Endometrial microvascular endothelial cells (primary cell): ENCODE measurements around the gene ACOXL. TPM values are rescaled to one million over a fixed set of nuclear protein-coding genes. Genes with fewer than 3 reads are reported as not detected.
"Not testable (repeated sequence)": the region's sequence is repeated elsewhere in the genome, so short reads cannot be mapped to it uniquely, and the experiment has no call there.

Experiments
- in situ Hi-C: cut with HindIII; loops from 2 replicates; pipeline ENCODE4 v1.10.0; 2017; ENCODE audit warnings: low sequenced_read_pairs, low pct_unique_long_range_greater_than_20kb; ENCODE audit errors: inconsistent ontology term
- total RNA-seq: library from RNA; depleted of rRNA; stranded (reverse); fragments of >200 nt; gene quantifications from one replicate; pipeline ENCODE4 v1.2.3, GENCODE V29; 2015; ENCODE audit errors: inconsistent ontology term

ACOXL gene
- total RNA-seq: not detected

DNA sequence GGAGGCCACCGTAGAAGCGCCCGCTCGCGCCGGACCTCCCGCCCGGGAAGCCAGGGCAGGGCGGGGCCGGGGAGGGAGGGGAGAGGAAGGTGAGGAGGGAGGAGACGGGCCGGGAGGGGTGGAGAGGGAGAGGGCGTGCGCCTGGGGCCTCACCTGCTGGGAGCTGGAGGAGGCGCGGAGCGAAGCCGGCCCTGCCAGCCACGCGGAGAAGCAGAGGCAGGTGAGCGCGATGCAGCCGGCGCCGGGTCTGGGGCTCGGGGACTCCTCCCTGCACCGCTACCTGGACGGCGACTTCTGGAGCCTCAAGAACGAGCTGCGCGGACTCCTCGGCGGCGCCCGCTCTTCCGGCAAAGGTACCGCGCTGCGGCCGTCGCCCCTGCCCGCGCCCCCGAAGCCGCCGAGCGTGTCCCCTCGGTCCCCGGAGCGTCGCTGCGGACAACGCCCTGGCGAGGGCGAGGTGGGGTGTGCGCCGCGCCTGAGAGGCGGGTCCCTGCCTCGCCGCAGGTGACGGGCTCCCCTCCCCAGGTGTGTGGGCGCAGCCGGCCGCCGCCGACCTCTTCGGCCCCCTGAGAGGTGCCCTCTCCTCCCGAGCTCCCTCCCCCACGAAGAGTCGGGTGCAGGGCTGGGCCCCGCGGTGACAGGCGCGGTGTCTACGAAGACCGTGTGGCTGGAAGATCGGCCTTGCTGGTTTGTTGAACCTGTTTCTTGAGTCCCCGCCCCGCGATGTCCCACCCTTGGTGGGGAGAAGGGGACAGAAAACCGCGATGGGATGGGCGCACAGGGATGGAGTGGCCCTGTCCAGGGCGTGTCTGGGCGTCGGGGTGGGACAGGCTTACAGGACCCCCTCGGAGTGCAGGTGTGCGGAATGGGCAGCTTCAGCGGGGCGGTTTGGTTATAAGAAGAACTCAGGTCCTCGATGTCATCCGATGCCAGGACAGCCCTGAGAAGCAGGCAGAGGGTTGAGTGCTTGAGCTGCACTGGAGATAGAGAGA lies at the start of gene ACOXL:
Gene ACOXL, plus strand, starts transcription at position 152 of the 992 bp plus-strand sequence. CDS start 35,817 bp downstream, outside the sequence.
- in situ Hi-C loops: no loop called here

DNA sequence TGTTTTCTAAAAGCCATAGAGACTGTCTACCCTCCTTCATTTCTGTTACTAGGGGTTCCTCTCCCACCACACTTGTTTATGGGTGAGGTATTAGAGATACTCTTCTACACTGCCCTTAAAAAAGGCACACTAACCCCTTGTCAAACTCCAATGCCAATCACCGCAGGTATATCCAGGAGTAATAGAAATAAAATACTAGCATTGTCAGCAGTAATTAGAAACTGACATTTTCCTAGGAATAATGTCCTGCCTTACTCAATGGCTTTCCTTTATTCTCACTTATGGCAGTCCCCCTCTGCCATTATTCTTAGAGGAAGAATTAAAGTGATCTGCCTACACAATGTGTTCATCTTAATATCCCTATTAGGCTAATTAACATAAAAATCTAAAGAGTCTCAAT lies 49.5 kb upstream of the ACOXL start:
- in situ Hi-C loops: no loop called here

DNA sequence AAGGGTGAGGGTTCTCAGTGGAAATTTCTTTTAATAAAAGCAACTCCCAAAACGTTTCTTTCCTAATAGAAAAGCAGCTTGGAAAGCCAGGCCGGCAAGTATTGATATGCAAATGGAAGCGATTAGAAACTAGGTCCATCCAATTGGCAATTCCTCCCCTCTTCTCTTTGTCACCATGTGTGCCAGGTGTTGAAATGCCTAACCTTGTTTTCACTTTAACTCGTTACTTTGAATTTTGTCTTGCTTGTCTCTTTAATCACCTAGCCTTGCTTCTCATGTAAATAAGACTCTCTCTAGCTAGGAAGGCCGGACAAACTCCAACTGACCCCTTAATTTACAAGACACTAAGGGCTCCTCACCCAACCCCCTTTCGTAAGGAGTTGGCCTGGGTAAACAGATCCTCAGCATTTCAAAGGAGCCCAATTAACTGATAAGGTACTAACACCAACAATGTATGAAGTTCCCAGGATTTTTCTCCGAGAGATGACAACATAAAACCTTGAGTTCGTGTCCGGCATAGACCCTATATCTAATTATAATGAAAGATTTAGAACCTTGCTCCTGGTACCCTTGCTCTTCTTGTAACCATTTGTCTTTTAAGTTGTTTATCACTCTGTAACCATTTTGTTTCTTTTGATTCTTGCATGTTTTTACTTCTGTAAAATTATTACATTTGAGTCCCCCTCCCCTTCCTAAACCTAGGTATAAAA lies 44.4 kb upstream of the ACOXL start:
- in situ Hi-C loops: not testable (repeated sequence)

DNA sequence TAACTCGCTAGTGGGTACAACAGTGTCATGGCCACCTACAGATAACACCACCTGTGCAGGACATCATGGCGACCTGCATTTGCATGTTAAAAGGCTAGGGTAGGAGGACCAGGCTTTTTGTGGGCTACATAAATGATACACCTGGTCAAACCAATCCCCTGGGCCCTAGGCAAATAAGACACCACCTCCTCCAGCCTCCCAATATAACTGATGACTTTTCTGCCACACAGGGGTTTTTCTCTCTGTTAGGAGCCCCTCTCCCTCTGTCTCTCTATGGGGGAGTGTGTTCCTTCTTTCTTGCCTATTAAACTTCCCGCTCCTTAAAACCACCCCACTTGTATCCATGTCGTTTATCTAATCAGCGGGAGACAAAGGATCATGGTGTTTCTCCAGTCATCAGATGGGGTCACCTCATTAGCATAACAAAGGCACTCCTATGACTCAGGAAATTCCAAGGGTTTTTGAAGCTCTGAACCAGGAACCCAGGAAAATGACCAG lies 43.7 kb upstream of the ACOXL start:
- in situ Hi-C loops: no loop called here

DNA sequence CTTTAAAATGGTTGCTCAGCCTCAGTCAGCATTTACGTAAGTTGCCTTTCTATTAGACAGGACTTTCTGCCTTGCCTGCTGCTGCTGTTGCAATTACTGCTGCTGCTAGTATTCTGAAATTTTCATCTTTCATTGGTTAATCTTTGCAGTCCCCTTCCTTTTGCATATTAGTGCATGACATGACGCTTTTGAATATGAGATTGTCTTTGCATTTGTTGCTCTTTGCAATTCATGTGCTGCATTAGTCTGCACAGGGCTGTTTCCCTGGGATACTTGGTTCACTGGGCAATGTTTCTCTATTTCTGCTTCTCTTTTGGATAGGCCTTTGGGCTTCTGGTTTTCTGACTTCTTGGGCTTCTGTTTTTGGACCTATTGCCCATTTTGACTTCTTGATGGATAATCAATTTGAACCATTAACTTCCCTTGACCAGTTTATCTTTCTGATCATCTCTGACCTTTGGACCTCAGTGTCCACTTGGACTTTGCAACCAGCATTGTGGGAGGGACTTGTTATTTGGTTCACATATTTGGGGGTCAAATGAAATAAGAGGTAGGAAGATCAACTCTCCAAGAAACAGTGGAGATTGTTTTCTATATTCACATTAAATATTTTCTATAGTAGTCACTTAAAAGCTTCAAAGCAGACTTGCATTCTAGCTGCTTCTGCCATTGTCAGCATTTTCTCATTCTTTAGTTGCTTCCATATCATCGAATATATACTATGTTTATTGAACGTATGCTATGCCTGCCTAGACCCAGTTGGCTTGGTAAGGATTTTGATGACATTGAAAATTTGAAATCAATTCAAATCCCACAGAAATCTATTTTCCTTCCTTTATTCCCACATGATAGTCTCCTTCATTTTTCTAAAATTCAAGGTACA lies 42.0 kb upstream of the ACOXL start:
- in situ Hi-C loops: no loop called here

DNA sequence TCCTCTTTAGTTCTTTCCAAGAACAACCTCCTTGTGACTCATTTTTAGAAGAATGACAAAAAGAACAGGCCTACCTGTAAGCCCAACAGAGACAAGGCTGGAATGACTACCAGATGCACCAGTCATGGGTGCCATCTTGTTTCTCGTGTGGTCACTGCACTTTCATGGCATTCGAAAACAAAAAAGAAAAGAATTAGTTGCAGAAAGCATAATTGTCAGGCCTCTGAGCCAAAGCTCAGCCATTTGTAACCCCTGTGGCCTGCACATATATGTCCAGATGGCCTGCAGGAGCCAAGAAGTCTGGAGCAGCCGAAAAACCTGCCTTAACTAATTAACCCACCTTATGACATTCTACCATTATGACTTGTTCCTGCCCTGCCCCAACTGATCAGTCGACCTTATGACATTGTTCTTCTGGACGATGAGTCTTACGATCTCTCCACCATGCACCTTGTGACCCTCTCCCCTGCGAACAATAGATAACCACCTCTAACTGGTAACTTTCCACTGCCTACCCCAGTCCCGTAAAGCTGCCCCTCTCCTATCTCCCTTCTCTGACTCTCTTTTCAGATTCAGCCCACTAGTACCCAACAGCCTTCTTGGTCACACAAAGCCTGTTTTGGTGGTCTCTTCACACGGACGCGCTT lies 40.6 kb upstream of the ACOXL start:
- in situ Hi-C loops: no loop called here

DNA sequence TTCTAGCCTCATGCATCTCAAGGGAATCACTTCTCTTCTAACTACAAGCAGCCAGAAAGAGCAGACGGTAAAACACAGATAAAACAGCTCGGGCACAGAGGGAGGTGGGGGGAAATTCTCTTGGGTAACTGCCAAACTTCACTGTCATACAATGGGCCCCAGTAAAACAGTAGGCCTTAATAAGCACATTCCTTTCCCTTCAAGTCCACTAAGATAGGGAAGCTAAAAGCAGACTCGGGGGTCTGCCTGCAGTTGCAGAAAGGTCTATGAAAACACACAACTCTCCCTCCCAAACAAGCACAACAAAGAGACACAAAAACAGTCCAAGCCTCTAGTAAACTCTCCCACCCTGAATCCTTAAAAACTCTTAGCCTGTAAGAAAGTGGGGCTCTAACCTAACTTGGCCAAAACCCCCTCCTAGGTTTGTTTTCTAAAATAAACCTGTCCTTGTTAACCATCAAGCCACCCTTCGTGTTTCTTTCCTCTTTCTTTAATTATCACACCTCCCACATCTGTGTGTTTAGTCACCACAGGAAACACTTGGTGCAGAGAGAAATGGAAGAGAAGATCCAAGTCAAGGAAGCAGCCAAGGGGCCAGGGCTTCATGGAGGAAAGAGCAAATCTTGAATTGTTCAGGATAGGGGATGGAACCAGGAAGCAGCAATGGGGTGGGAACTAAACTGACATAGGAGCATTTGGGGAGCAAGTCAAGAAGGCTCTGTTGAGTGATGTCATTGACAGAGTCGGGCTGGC lies 37.1 kb upstream of the ACOXL start:
- in situ Hi-C loops: not testable (repeated sequence)

DNA sequence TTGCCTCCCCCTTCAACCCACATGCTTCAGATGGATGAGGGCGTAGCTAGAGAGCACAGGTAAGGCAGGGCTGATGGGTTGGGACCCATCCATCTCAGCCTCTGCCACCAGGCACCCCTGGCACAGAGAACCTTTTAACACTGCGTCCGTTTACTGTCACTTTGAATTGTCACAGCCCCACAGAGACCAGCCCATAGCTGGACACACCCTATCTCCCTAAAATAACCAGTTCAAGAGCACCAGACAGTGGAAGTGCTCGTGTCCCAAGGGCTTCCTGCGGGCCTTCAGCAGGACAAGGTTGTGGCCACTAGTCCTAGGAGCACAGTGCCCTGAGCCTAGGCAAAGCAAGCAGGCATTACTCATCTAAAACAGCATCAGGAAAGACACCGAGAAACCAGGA lies 34.1 kb upstream of the ACOXL start:
- in situ Hi-C loops: not testable (repeated sequence)

DNA sequence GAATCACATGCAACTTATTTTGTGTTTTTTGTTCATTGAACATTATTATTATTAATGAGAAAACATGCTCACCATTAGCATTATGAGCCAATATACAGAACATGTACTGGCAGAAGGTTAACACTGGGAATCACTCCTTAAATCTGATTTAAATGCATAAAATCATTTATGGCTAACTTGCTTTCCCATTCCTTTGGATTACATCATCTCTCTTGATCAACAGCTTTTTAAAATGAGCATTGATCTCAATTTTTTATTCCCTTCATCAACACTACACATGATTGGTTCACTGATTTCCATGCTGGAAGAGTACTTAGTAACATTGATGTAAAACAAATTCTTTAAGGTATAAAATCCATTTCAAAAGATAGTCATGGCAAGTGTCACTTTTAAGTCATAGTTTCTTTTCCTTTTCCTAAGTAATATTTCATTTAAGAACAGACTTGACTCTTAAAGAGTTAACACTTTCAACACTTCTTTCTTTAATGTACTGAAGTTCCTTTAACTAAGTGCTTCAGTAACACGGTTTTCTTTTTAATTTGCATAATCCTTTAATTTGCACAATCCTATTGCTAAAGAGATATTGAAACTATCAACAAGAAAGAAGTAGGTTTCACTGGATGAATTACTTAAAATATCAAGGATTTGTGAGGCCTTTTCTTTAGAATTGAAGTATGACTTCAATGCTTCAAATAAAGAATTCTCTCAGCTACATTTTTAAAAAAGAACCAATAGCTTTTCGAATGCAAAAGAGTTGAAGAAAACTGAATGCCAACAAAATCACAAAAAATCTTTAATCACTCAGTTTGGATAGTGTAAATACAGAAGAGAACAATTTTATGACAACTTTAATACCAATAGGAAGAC lies 29.6 kb upstream of the ACOXL start:
- in situ Hi-C loops: no loop called here

DNA sequence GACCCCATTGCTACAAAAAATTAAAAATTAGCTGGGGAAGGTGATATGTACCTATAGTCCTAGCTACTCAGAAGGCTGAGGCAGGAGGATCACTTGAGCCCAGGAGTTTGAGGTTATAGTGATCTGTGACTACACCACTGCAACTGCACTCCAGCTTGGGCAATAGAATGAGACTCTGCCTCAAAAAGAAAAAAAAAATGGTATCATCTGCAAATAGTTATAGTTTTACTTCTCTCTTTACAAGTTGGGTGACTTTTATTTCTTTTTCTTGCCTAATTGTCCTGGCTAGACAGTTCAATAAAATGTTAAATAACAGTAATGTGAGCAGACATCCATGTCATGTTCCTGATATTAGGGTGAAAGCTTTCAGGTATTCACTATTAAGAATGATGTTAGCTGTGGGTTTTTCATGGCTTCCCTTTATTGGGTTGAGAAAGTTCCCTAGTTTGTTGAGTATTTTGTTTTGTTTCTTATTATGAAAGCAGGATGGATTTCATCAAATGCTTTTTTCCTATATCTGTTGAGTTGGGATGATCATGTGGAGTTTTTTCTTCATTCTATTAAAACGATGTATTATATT lies 24.9 kb upstream of the ACOXL start:
- in situ Hi-C loops: no loop called here

DNA sequence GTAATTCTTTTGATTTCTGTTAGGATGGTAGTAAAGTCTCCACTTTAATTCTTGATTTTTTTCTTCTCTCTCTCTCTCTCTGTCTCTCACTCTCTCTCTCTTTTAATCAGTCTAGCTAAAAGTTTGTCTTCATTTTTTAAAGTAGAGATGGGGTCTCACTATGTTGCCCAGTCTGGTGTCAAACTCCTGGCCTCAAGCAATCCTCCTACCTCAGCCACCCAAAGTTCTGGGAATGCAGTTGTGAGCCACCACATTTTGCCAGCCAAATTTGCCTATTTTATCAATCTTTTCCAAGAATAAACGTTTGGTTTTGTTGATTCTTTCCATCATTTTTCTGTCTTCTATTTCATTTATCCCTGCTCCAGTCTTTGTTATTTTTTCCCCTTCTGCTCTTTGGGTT lies 23.9 kb upstream of the ACOXL start:
- in situ Hi-C loops: no loop called here

DNA sequence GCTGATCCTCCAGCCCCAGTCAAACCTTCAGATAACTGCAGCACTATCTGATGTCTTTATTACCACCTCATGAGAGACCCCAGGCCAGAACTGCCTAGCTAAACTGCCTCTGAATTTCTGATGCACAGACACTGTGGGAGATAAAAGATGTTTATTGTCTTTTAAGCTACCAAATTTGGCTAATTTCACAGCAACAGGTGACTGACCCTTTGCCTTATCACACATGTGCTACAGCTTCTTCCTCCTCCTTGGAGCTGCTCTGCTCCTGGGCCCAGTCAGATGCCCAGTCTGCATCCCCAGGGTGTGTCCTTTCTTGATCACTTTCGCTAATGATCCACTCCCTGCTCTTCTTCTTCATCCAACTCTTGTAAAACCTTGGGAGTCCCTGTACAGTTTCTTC lies 19.6 kb upstream of the ACOXL start:
- in situ Hi-C loops: no loop called here

DNA sequence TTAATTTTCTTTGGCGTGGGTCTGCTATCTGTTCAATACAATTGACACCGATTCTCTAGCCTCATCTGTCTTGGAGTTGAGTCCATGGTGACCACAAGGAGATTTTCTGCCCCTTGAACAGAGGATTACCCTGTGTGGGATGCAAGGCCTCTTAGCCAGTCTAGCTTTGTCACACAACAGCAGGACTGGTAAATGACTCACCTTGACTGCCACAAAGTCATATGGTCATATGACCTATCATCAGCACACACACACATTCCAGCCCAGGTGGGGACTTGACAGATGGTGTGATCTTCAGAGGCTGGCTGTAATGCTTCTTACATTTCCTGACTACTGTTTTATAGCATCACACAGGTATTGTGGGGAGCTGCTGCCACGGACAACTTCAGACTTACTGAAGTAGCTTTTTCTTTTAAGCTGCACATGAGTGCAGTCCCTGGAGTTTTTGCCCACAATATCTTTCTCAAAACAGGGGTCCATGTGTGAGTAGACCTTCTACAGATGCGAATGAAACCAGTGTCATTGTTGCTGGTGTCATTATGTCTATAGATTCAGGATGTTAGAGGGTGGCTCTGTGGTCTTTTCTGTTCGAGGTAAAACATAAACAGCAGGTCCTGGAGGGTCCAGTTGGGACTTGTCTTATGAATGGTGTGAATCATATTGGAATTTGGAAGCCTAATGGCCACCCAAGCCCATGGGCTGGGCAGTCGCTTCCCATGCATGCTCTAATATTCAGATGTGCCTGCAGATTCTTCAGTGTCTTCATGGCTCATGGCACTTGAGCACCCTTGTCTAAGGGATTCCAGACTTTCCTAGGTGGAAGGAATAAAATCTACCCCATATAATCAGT lies 18.6 kb upstream of the ACOXL start:
- in situ Hi-C loops: no loop called here

DNA sequence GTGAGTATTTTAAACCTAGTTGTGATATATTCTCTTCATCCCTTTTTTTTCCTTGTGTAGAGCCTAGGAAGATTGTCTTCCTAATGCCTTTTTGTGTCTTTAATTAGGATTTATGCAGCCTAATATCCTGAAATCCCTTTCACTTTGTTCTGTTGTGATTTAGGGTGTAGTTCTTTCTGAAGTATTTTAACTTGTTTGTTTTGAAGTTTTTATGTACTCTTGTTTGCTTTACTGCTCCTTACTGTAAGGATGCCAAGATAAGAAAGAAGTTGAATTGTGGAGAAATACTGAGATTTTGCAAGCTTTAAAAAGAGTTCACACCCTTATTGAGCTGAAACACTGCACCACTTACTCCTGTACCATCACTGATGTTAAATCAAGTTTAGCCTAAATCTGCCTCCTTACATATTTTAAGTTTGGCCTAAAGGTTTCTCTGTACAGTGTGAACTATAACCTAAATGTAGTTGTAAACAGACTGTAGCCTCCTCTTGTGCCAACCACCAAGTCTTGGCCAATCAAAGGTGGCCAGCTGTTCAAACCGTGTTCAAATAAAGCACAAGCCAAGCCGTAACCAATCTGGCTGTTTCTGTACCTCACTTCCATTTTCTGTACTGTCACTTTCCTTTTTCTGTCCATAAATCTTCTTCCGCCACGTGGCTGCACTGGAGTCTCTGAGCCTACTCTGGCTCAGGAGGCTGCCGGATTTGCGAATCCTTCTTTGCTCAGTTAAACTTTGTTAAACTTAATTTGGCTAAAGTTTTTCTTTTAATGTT lies 17.7 kb upstream of the ACOXL start:
- in situ Hi-C loops: no loop called here
